GM12864 (cell line): ENCODE measurements around the gene MANBA.

Experiments
- DNase-seq: peaks from one replicate; pipeline ENCODE4 v3.0.0-alpha.2; 2011; ENCODE audit warnings: low read depth
- H3K4me3 ChIP-seq: 2 replicates; pipeline ENCODE4 v1.5.1; 2011; ENCODE audit warnings: mild to moderate bottlenecking, low read depth, low read length, control low read depth
- CTCF ChIP-seq: IDR thresholded peaks from 2 replicates; pipeline ENCODE4 v1.5.1; 2011; ENCODE audit warnings: low read depth, mild to moderate bottlenecking, moderate library complexity, low read length, control low read depth, inconsistent platforms; ENCODE audit errors: missing control alignments

The MANBA gene

GRCh38 chr4:102772738-102773340, 12.1 kb upstream of the MANBA start:
- no peak for DNase-seq
- no peak overlapping the region for H3K4me3 ChIP-seq
- no peak for TF ChIP-seq CTCF

DNA sequence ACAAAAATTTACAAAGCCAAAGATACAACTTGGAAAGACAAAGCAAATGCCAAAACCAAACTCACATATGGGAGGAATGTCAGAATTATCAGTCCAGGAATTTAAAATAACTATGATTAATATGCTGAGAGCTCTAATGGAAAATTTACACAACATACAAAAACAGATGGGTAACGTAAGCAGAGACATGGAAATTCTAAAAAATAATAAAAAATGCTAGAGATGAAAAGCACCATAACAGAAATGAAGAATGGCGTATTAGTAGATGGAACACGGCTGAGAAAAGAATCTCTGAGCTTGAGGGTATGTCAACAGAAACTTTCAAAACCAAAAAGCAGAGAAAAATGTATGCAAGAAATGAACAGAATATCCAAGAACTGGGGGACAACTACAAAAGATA, 4.1 kb upstream of the MANBA start:
- no peak overlapping the region for H3K4me3 ChIP-seq
- no peak for TF ChIP-seq CTCF
- DNase-seq = no peak

GRCh38 chr4:102761906-102762305, 1.1 kb upstream of the MANBA start:
- DNase-seq = no peak
- no peak overlapping the region for H3K4me3 ChIP-seq
- no peak for TF ChIP-seq CTCF

- DNase-seq = no peak
- no peak for TF ChIP-seq CTCF
Measured at GRCh38 chr4:102761296-102761701, 531 bp upstream of the MANBA start.

DNA sequence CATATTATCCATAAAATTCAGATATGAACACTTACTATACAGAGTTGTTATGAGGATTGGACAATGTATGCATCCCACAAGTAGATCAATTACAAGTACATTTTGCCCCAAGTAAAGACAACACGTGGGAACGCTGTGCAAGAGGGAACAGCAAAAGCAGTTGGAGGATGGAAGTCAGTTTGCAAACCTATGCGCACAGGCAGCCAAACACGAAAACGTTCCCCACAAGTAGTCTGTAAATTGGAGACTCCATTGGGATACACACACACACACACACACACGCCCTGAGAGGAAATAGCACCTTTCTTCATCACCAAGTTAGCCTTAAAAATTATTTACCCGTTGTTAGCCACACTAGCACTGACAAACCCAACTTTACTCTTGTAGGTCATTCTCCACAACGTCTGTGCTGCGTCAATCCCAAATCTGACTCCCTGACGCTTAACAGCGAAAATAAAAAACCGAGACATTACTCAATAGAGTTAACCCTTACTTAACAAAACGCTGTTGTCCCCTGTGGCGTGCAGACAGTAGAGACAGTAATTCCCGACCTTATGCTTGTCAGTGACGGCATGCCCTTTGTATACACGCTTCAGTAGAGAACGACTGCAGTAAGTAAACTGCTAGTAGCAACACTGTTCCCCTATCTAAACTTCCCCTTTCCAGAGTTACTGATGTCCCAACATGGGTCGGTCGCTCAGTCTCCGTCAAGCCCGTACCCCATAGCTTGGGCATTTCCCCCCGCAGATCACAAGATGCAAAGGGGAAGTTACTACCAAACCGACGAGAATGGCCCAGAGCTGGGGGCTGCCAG, 730 bp downstream of the MANBA start:
- peak; percentile 40 for DNase-seq
- no peak for TF ChIP-seq CTCF
- H3K4me3 ChIP-seq = peak overlapping the region; percentile 86

More at GRCh38 chr4:102761296-102761701, 531 bp upstream of the MANBA start:
- H3K4me3 ChIP-seq = peak overlapping the region; percentile 86

GRCh38 chr4:102758241-102759160, 2.3 kb downstream of the MANBA start:
- H3K4me3 ChIP-seq = no peak overlapping the region
- DNase-seq = no peak
- no peak for TF ChIP-seq CTCF
